ENCODE data around the gene DAO. TPM values are rescaled to one million over a fixed set of nuclear protein-coding genes. Genes with fewer than 3 reads are reported as not detected.

Gene DAO
- polyA plus RNA-seq, 2 donors = not detected

- WGBS, 2 donors = 64 to 70% methylated on average over 2 of the region's 2 CpGs
- Histone ChIP-seq H3K4me1 (ENCODE audit: control insufficient read depth in 2 of 2, insufficient read depth in 2 of 2, low read length in 1 of 2) (peaks cover 0 to 2% of the 10 kb centered on the region in 2 donors), H3K9me3 (ENCODE audit: control insufficient read depth in 2 of 2, insufficient read depth in 1 of 2, low read depth in 1 of 2, low read length in 1 of 2) (peaks cover 0 to 5% of the 10 kb centered on the region in 2 donors), H3K4me3 (ENCODE audit: low read depth in 1 of 2, low read length in 2 of 2) (no peak overlapping the region), H3K27ac (ENCODE audit: low read depth in 2 of 2, low read length in 1 of 2) (no peak overlapping the region), H3K36me3 (ENCODE audit: control insufficient read depth in 2 of 2, insufficient read depth in 2 of 2, low read length in 1 of 2) (no peaks in the 10 kb centered on the region), H3K27me3 (ENCODE audit: control insufficient read depth in 1 of 2, insufficient read depth in 2 of 2, low read length in 2 of 2) (no peaks in the 10 kb centered on the region)
Observed at GRCh38 chr12:108890208-108890607, 10.3 kb downstream of the DAO start.

- Histone ChIP-seq H3K27me3 (ENCODE audit: control insufficient read depth in 1 of 2, insufficient read depth in 2 of 2, low read length in 2 of 2) (no peaks in the 10 kb centered on the region), H3K36me3 (ENCODE audit: control insufficient read depth in 2 of 2, insufficient read depth in 2 of 2, low read length in 1 of 2) (no peaks in the 10 kb centered on the region), H3K4me1 (ENCODE audit: control insufficient read depth in 2 of 2, insufficient read depth in 2 of 2, low read length in 1 of 2) (peaks cover 0 to 3% of the 10 kb centered on the region in 2 donors), H3K9me3 (ENCODE audit: control insufficient read depth in 2 of 2, insufficient read depth in 1 of 2, low read depth in 1 of 2, low read length in 1 of 2) (peaks cover 0 to 6% of the 10 kb centered on the region in 2 donors), H3K4me3 (ENCODE audit: low read depth in 1 of 2, low read length in 2 of 2) (no peak overlapping the region), H3K27ac (ENCODE audit: low read depth in 2 of 2, low read length in 1 of 2) (no peak overlapping the region)
- WGBS, 2 donors = 79 to 96% methylated on average over 5 of the region's 5 CpGs
Observed at GRCh38 chr12:108895220-108895802, 15.4 kb downstream of the DAO start.

- Histone ChIP-seq H3K36me3 (ENCODE audit: control insufficient read depth in 2 of 2, insufficient read depth in 2 of 2, low read length in 1 of 2) (no peaks in the 10 kb centered on the region), H3K27ac (ENCODE audit: low read depth in 2 of 2, low read length in 1 of 2) (no peak overlapping the region), H3K27me3 (ENCODE audit: control insufficient read depth in 1 of 2, insufficient read depth in 2 of 2, low read length in 2 of 2) (no peaks in the 10 kb centered on the region), H3K9me3 (ENCODE audit: control insufficient read depth in 2 of 2, insufficient read depth in 1 of 2, low read depth in 1 of 2, low read length in 1 of 2) (peaks cover 0 to 6% of the 10 kb centered on the region in 2 donors), H3K4me3 (ENCODE audit: low read depth in 1 of 2, low read length in 2 of 2) (no peak overlapping the region), H3K4me1 (ENCODE audit: control insufficient read depth in 2 of 2, insufficient read depth in 2 of 2, low read length in 1 of 2) (peaks cover 0 to 3% of the 10 kb centered on the region in 2 donors)
- 54 to 62% methylated on average over 8 of the region's 8 CpGs for WGBS, 2 donors
Observed at GRCh38 chr12:108896336-108896735, 16.4 kb downstream of the DAO start.

GRCh38 chr12:108896817-108897216 lies 16.9 kb downstream of the DAO start:
- H3K4me3 ChIP-seq (ENCODE audit: low read depth in 1 of 2, low read length in 2 of 2) = no peak overlapping the region
- H3K27me3 ChIP-seq (ENCODE audit: control insufficient read depth in 1 of 2, insufficient read depth in 2 of 2, low read length in 2 of 2) = no peaks in the 10 kb centered on the region
- H3K36me3 ChIP-seq (ENCODE audit: control insufficient read depth in 2 of 2, insufficient read depth in 2 of 2, low read length in 1 of 2) = no peaks in the 10 kb centered on the region
- H3K9me3 ChIP-seq (ENCODE audit: control insufficient read depth in 2 of 2, insufficient read depth in 1 of 2, low read depth in 1 of 2, low read length in 1 of 2) = peaks cover 0 to 6% of the 10 kb centered on the region in 2 donors
- peaks cover 0 to 3% of the 10 kb centered on the region in 2 donors for H3K4me1 ChIP-seq (ENCODE audit: control insufficient read depth in 2 of 2, insufficient read depth in 2 of 2, low read length in 1 of 2)
- no peak overlapping the region for H3K27ac ChIP-seq (ENCODE audit: low read depth in 2 of 2, low read length in 1 of 2)
- WGBS, 2 donors = 87 to 90% methylated on average over 4 of the region's 4 CpGs

GRCh38 chr12:108899145-108899544 lies 19.3 kb downstream of the DAO start:
- H3K4me3 ChIP-seq (ENCODE audit: low read depth in 1 of 2, low read length in 2 of 2) = no peak overlapping the region
- peaks cover 0 to 3% of the 10 kb centered on the region in 2 donors for H3K4me1 ChIP-seq (ENCODE audit: control insufficient read depth in 2 of 2, insufficient read depth in 2 of 2, low read length in 1 of 2)
- H3K27ac ChIP-seq (ENCODE audit: low read depth in 2 of 2, low read length in 1 of 2) = no peak overlapping the region
- peaks cover 0 to 6% of the 10 kb centered on the region in 2 donors for H3K9me3 ChIP-seq (ENCODE audit: control insufficient read depth in 2 of 2, insufficient read depth in 1 of 2, low read depth in 1 of 2, low read length in 1 of 2)
- WGBS, 2 donors = 82 to 84% methylated on average over 5 of the region's 5 CpGs
- H3K27me3 ChIP-seq (ENCODE audit: control insufficient read depth in 1 of 2, insufficient read depth in 2 of 2, low read length in 2 of 2) = no peaks in the 10 kb centered on the region
- no peaks in the 10 kb centered on the region for H3K36me3 ChIP-seq (ENCODE audit: control insufficient read depth in 2 of 2, insufficient read depth in 2 of 2, low read length in 1 of 2)

GRCh38 chr12:108905725-108906124 lies 25.8 kb downstream of the DAO start:
- no peaks in the 10 kb centered on the region for H3K4me1 ChIP-seq (ENCODE audit: control insufficient read depth in 2 of 2, insufficient read depth in 2 of 2, low read length in 1 of 2)
- no peaks in the 10 kb centered on the region for H3K9me3 ChIP-seq (ENCODE audit: control insufficient read depth in 2 of 2, insufficient read depth in 1 of 2, low read depth in 1 of 2, low read length in 1 of 2)
- H3K36me3 ChIP-seq (ENCODE audit: control insufficient read depth in 2 of 2, insufficient read depth in 2 of 2, low read length in 1 of 2) = no peaks in the 10 kb centered on the region
- 73 to 78% methylated on average over 5 of the region's 5 CpGs for WGBS, 2 donors
- H3K27me3 ChIP-seq (ENCODE audit: control insufficient read depth in 1 of 2, insufficient read depth in 2 of 2, low read length in 2 of 2) = no peaks in the 10 kb centered on the region
- no peak overlapping the region for H3K4me3 ChIP-seq (ENCODE audit: low read depth in 1 of 2, low read length in 2 of 2)
- no peak overlapping the region for H3K27ac ChIP-seq (ENCODE audit: low read depth in 2 of 2, low read length in 1 of 2)

GRCh38 chr12:108906971-108907370 lies 27.1 kb downstream of the DAO start:
- Histone ChIP-seq H3K27me3 (ENCODE audit: control insufficient read depth in 1 of 2, insufficient read depth in 2 of 2, low read length in 2 of 2) (no peaks in the 10 kb centered on the region), H3K4me3 (ENCODE audit: low read depth in 1 of 2, low read length in 2 of 2) (no peak overlapping the region), H3K27ac (ENCODE audit: low read depth in 2 of 2, low read length in 1 of 2) (no peak overlapping the region), H3K9me3 (ENCODE audit: control insufficient read depth in 2 of 2, insufficient read depth in 1 of 2, low read depth in 1 of 2, low read length in 1 of 2) (no peaks in the 10 kb centered on the region), H3K4me1 (ENCODE audit: control insufficient read depth in 2 of 2, insufficient read depth in 2 of 2, low read length in 1 of 2) (peaks cover 0 to 2% of the 10 kb centered on the region in 2 donors), H3K36me3 (ENCODE audit: control insufficient read depth in 2 of 2, insufficient read depth in 2 of 2, low read length in 1 of 2) (no peaks in the 10 kb centered on the region)
- WGBS, 2 donors = 76 to 89% methylated on average over 2 of the region's 2 CpGs

- Histone ChIP-seq H3K36me3 (ENCODE audit: control insufficient read depth in 2 of 2, insufficient read depth in 2 of 2, low read length in 1 of 2) (no peaks in the 10 kb centered on the region), H3K4me3 (ENCODE audit: low read depth in 1 of 2, low read length in 2 of 2) (no peak overlapping the region), H3K27me3 (ENCODE audit: control insufficient read depth in 1 of 2, insufficient read depth in 2 of 2, low read length in 2 of 2) (no peaks in the 10 kb centered on the region), H3K27ac (ENCODE audit: low read depth in 2 of 2, low read length in 1 of 2) (no peak overlapping the region), H3K9me3 (ENCODE audit: control insufficient read depth in 2 of 2, insufficient read depth in 1 of 2, low read depth in 1 of 2, low read length in 1 of 2) (no peaks in the 10 kb centered on the region), H3K4me1 (ENCODE audit: control insufficient read depth in 2 of 2, insufficient read depth in 2 of 2, low read length in 1 of 2) (peaks cover 0 to 2% of the 10 kb centered on the region in 2 donors)
- 19 to 20% methylated on average over 2 of the region's 2 CpGs for WGBS, 2 donors
Observed at GRCh38 chr12:108907839-108908351, 28.0 kb downstream of the DAO start.

GRCh38 chr12:108910336-108910735 lies 30.4 kb downstream of the DAO start:
- Histone ChIP-seq H3K9me3 (ENCODE audit: control insufficient read depth in 2 of 2, insufficient read depth in 1 of 2, low read depth in 1 of 2, low read length in 1 of 2) (no peaks in the 10 kb centered on the region), H3K27ac (ENCODE audit: low read depth in 2 of 2, low read length in 1 of 2) (no peak overlapping the region), H3K4me3 (ENCODE audit: low read depth in 1 of 2, low read length in 2 of 2) (no peak overlapping the region), H3K36me3 (ENCODE audit: control insufficient read depth in 2 of 2, insufficient read depth in 2 of 2, low read length in 1 of 2) (no peaks in the 10 kb centered on the region), H3K4me1 (ENCODE audit: control insufficient read depth in 2 of 2, insufficient read depth in 2 of 2, low read length in 1 of 2) (peaks cover 0 to 2% of the 10 kb centered on the region in 2 donors), H3K27me3 (ENCODE audit: control insufficient read depth in 1 of 2, insufficient read depth in 2 of 2, low read length in 2 of 2) (no peaks in the 10 kb centered on the region)
- 81 to 85% methylated on average over 5 of the region's 5 CpGs for WGBS, 2 donors

GRCh38 chr12:108911915-108912314 lies 32.0 kb downstream of the DAO start:
- H3K27ac ChIP-seq (ENCODE audit: low read depth in 2 of 2, low read length in 1 of 2) = no peak overlapping the region
- peaks cover 0 to 2% of the 10 kb centered on the region in 2 donors for H3K4me1 ChIP-seq (ENCODE audit: control insufficient read depth in 2 of 2, insufficient read depth in 2 of 2, low read length in 1 of 2)
- H3K9me3 ChIP-seq (ENCODE audit: control insufficient read depth in 2 of 2, insufficient read depth in 1 of 2, low read depth in 1 of 2, low read length in 1 of 2) = no peaks in the 10 kb centered on the region
- no peaks in the 10 kb centered on the region for H3K36me3 ChIP-seq (ENCODE audit: control insufficient read depth in 2 of 2, insufficient read depth in 2 of 2, low read length in 1 of 2)
- no peaks in the 10 kb centered on the region for H3K27me3 ChIP-seq (ENCODE audit: control insufficient read depth in 1 of 2, insufficient read depth in 2 of 2, low read length in 2 of 2)
- WGBS, 2 donors = 49 to 59% methylated on average over 6 of the region's 6 CpGs
- H3K4me3 ChIP-seq (ENCODE audit: low read depth in 1 of 2, low read length in 2 of 2) = no peak overlapping the region
